HepG2 (cell line): ENCODE data around the gene IGFALS. TPM values are rescaled to one million over a fixed set of nuclear protein-coding genes. Genes with fewer than 3 reads are reported as not detected.

Experiments used
- CBFB ChIP-seq: sonication (generic); formaldehyde crosslinking; IDR thresholded peaks from 2 replicates; pipeline ENCODE4 v1.4.0; 2020; ENCODE audit warnings: missing genetic modification reagents
- FOSL1 ChIP-seq: sonication (generic); formaldehyde crosslinking; IDR thresholded peaks from 2 replicates; pipeline ENCODE4 v1.9.0; 2021; ENCODE audit warnings: missing genetic modification reagents, borderline replicate concordance
- FOXA3 ChIP-seq: IDR thresholded peaks from 2 replicates; pipeline ENCODE4 v1.6.1; 2016; ENCODE audit warnings: missing genetic modification reagents, missing compliant biosample characterization
- HMGA1 ChIP-seq: sonication (generic); formaldehyde crosslinking; conservative IDR thresholded peaks from 2 replicates; pipeline ENCODE4 v1.4.0; 2020; ENCODE audit warnings: missing genetic modification reagents
- HOXA9 ChIP-seq: sonication (generic); formaldehyde crosslinking; IDR thresholded peaks from 2 replicates; pipeline ENCODE4 v1.8.1; 2022; ENCODE audit warnings: missing genetic modification reagents, mild to moderate bottlenecking, moderate library complexity, borderline replicate concordance
- KAT2B ChIP-seq: fragments of 150-350 bp; IDR thresholded peaks from 2 replicates; pipeline ENCODE4 v1.6.1; 2014; ENCODE audit warnings: low read depth, low read length, borderline replicate concordance
- MAFF ChIP-seq: IDR thresholded peaks from 2 replicates; pipeline ENCODE4 v1.6.1; 2011; ENCODE audit warnings: low read depth, low read length, improper control_type of control experiment
- NAIF1 ChIP-seq: sonication (generic); formaldehyde crosslinking; IDR thresholded peaks from 2 replicates; pipeline ENCODE4 v1.5.0; 2020; ENCODE audit warnings: mild to moderate bottlenecking, missing genetic modification reagents, borderline replicate concordance
- NFATC3 ChIP-seq: sonication (generic); formaldehyde crosslinking; IDR thresholded peaks from 2 replicates; pipeline ENCODE4 v1.5.1; 2020; ENCODE audit warnings: mild to moderate bottlenecking, missing genetic modification reagents
- NFYC ChIP-seq: IDR thresholded peaks from 2 replicates; pipeline ENCODE4 v1.6.1; 2016; ENCODE audit warnings: missing genetic modification reagents, missing compliant biosample characterization
- PCBP1 ChIP-seq: fragments of 200-400 bp; formaldehyde crosslinking; IDR thresholded peaks from 2 replicates; pipeline ENCODE4 v1.6.1; 2017; ENCODE audit warnings: mild to moderate bottlenecking, low read depth, low read length, borderline replicate concordance
- POLR2AphosphoS5 ChIP-seq: IDR thresholded peaks from 2 replicates; pipeline ENCODE4 v1.6.1; 2012; ENCODE audit warnings: low read depth, low read length
- PPARG ChIP-seq: conservative IDR thresholded peaks from 2 replicates; pipeline ENCODE4 v1.6.1; 2016; ENCODE audit warnings: missing biosample characterization, missing genetic modification reagents
- RBM22 ChIP-seq: fragments of 200-400 bp; formaldehyde crosslinking; optimal IDR thresholded peaks from 2 replicates; pipeline ENCODE3; 2017; ENCODE audit warnings: mild to moderate bottlenecking, low read length, moderate library complexity
- SMAD1 ChIP-seq: sonication (generic); formaldehyde crosslinking; IDR thresholded peaks from 2 replicates; pipeline ENCODE4 v1.4.0; 2020; ENCODE audit warnings: missing genetic modification reagents, low read depth, mild to moderate bottlenecking, borderline replicate concordance
- TCF12 ChIP-seq, 2 experiments: fragments of 450-650 bp in 1 of 2; sonication (generic) in 1 of 2; formaldehyde crosslinking in 1 of 2; IDR thresholded peaks; 2 replicates each; pipeline versions ENCODE4 v1.6.1 to v1.8.0; 2017 to 2022; ENCODE audit warnings: antibody characterized with exemption in 1 of 2, mild to moderate bottlenecking in 1 of 2, missing genetic modification reagents in 1 of 2, moderate library complexity in 1 of 2
- TOE1 ChIP-seq: sonication (generic); formaldehyde crosslinking; IDR thresholded peaks from 2 replicates; pipeline ENCODE4 v1.4.0; 2020; ENCODE audit warnings: mild to moderate bottlenecking, missing genetic modification reagents
- TOPORS ChIP-seq: sonication (generic); formaldehyde crosslinking; IDR thresholded peaks from 2 replicates; pipeline ENCODE4 v1.8.0; 2023; ENCODE audit warnings: mild to moderate bottlenecking, missing genetic modification reagents
- TSC22D2 ChIP-seq: sonication (generic); formaldehyde crosslinking; IDR thresholded peaks from 2 replicates; pipeline ENCODE4 v1.5.1; 2020; ENCODE audit warnings: missing genetic modification reagents, mild to moderate bottlenecking, borderline replicate concordance
- ZFP37 ChIP-seq: sonication (generic); formaldehyde crosslinking; IDR thresholded peaks from 2 replicates; pipeline ENCODE4 v1.4.0; 2020; ENCODE audit warnings: missing genetic modification reagents, borderline replicate concordance
- ZNF224 ChIP-seq: sonication (generic); formaldehyde crosslinking; IDR thresholded peaks from 2 replicates; pipeline ENCODE4 v1.5.0; 2020; ENCODE audit warnings: mild to moderate bottlenecking, missing genetic modification reagents
- ZNF33A ChIP-seq: sonication (generic); formaldehyde crosslinking; IDR thresholded peaks from 2 replicates; pipeline ENCODE4 v1.5.1; 2020; ENCODE audit warnings: missing genetic modification reagents, mild to moderate bottlenecking, moderate library complexity, borderline replicate concordance
- ZNF709 ChIP-seq: sonication (generic); formaldehyde crosslinking; IDR thresholded peaks from 2 replicates; pipeline ENCODE4 v1.5.0; 2020; ENCODE audit warnings: mild to moderate bottlenecking, missing genetic modification reagents
- ZNF740 ChIP-seq: sonication (generic); formaldehyde crosslinking; IDR thresholded peaks from 2 replicates; pipeline ENCODE4 v1.4.0; 2020; ENCODE audit warnings: missing genetic modification reagents
- polyA plus RNA-seq, 8 experiments: library from polyadenylated mRNA; depleted of rRNA in 3 of 8; stranded (reverse) in 7 of 8; unstranded in 1 of 8; fragments of >200 nt; fragmentation: Illumina TruSeq in 4 of 8; extraction: Trizol in 4 of 8; gene quantifications; 2 replicates each; pipeline versions ENCODE4 v1.2.1 to v1.2.3, GENCODE V29; 2011 to 2016; ENCODE audit warnings: low read depth in 4 of 8, missing spikeins in 1 of 8, mixed read lengths in 1 of 8; ENCODE audit not compliant: insufficient read depth in 1 of 8
- total RNA-seq, 5 experiments: library from RNA; depleted of rRNA; stranded (reverse); fragments of >200 nt; fragmentation: Illumina TruSeq; extraction: Trizol; gene quantifications; 2 replicates each; pipeline ENCODE4 v1.2.3, GENCODE V29; 2016; ENCODE audit warnings: low read depth in 1 of 5
- TF ChIP-seq, protein P1 (sequence below): sonication (generic); formaldehyde crosslinking; IDR thresholded peaks from 2 replicates; pipeline ENCODE4 v1.5.1; 2020; ENCODE audit warnings: mild to moderate bottlenecking, missing genetic modification reagents, moderate library complexity
- TF ChIP-seq, protein P2 (sequence below): sonication (generic); formaldehyde crosslinking; IDR thresholded peaks from 2 replicates; pipeline ENCODE4 v1.5.0; 2020; ENCODE audit warnings: mild to moderate bottlenecking, missing genetic modification reagents

The IGFALS gene
- total and polyA plus RNA-seq, 2 of the 13 experiments (the other 11 are each of a cell fraction or from before 2014, with no cell fraction given): 0.34 to 2.4 TPM

DNA sequence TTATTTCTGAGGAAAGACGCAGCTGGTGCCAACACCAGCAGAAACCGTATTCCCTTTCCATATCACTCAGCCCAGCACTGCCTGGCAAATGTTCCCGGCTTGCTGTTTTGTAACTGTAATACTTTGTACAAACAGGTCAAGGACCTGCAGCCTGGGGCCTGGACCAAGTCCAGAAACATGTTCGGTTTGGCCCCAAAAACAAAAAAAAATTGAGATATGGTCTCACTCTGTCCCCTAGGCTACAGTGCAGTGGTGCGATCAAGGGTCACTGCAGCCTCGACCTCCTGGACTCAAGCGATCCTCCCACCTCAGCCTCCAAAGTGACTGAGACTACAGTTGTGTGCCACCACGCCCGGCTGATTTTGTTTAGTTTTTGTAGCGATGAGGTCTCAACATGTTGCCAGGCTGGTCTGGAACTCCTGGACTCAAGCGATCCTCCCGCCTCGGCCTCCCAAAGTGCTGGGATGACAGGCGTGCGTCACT is 31.9 kb upstream of the IGFALS start (continued):
- TF ChIP-seq RBM22 (no peak), TOPORS (no peak), ZFP37 (CRISPR knock-in tag) (no peak), ZNF709 (CRISPR knock-in tag) (peak; percentile 36; the same call in 1 of the 2 replicates), POLR2AphosphoS5 (peak; percentile 17; the same call in 1 of the 2 replicates), CBFB (CRISPR knock-in tag) (no peak), HOXA9 (CRISPR knock-in tag) (no peak), FOXA3 (CRISPR knock-in tag) (peak; percentile 10; the same call in 1 of the 2 replicates), NFYC (CRISPR knock-in tag) (no peak), TCF12 (IDR thresholded peaks at IDR 0.05) (no peak), TCF12 (CRISPR knock-in tag; IDR thresholded peaks at IDR 0.05) (no peak), PPARG (CRISPR knock-in tag) (no peak), PCBP1 (no peak), TOE1 (CRISPR knock-in tag) (no peak), ZNF33A (no peak), NAIF1 (CRISPR knock-in tag) (no peak), NFATC3 (CRISPR knock-in tag) (no peak), SMAD1 (CRISPR knock-in tag) (no peak), HMGA1 (CRISPR knock-in tag) (no peak), ZNF224 (CRISPR knock-in tag) (no peak), KAT2B (no peak), MAFF (no peak), FOSL1 (CRISPR knock-in tag) (no peak), TSC22D2 (no peak), ZNF740 (CRISPR knock-in tag) (no peak)
- TF ChIP-seq, protein P1, sequence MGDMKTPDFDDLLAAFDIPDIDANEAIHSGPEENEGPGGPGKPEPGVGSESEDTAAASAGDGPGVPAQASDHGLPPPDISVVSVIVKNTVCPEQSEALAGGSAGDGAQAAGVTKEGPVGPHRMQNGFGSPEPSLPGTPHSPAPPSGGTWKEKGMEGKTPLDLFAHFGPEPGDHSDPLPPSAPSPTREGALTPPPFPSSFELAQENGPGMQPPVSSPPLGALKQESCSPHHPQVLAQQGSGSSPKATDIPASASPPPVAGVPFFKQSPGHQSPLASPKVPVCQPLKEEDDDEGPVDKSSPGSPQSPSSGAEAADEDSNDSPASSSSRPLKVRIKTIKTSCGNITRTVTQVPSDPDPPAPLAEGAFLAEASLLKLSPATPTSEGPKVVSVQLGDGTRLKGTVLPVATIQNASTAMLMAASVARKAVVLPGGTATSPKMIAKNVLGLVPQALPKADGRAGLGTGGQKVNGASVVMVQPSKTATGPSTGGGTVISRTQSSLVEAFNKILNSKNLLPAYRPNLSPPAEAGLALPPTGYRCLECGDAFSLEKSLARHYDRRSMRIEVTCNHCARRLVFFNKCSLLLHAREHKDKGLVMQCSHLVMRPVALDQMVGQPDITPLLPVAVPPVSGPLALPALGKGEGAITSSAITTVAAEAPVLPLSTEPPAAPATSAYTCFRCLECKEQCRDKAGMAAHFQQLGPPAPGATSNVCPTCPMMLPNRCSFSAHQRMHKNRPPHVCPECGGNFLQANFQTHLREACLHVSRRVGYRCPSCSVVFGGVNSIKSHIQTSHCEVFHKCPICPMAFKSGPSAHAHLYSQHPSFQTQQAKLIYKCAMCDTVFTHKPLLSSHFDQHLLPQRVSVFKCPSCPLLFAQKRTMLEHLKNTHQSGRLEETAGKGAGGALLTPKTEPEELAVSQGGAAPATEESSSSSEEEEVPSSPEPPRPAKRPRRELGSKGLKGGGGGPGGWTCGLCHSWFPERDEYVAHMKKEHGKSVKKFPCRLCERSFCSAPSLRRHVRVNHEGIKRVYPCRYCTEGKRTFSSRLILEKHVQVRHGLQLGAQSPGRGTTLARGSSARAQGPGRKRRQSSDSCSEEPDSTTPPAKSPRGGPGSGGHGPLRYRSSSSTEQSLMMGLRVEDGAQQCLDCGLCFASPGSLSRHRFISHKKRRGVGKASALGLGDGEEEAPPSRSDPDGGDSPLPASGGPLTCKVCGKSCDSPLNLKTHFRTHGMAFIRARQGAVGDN: peak; percentile 54
- TF ChIP-seq, protein P2, sequence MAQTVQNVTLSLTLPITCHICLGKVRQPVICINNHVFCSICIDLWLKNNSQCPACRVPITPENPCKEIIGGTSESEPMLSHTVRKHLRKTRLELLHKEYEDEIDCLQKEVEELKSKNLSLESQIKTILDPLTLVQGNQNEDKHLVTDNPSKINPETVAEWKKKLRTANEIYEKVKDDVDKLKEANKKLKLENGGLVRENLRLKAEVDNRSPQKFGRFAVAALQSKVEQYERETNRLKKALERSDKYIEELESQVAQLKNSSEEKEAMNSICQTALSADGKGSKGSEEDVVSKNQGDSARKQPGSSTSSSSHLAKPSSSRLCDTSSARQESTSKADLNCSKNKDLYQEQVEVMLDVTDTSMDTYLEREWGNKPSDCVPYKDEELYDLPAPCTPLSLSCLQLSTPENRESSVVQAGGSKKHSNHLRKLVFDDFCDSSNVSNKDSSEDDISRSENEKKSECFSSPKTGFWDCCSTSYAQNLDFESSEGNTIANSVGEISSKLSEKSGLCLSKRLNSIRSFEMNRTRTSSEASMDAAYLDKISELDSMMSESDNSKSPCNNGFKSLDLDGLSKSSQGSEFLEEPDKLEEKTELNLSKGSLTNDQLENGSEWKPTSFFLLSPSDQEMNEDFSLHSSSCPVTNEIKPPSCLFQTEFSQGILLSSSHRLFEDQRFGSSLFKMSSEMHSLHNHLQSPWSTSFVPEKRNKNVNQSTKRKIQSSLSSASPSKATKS (CRISPR knock-in tag): 0 out of 2 replicates have a peak, but pooled peaks have one; percentile 45
